ENCODE data around the gene FILIP1L.

- TF ChIP-seq POLR2A (IDR thresholded peaks at IDR 0.05) (no peak), POLR2AphosphoS5 (IDR thresholded peaks at IDR 0.05) (no peak)
Measured at GRCh38 chr3:99980606-99981005, 133.7 kb downstream of the FILIP1L start.

Measured in breast epithelium (tissue), 3 donors.